ENCODE results near the gene RAB6A.
"Not testable (repeated sequence)": the region's sequence is repeated elsewhere in the genome, so short reads cannot be mapped to it uniquely, and the experiment has no call there.

The RAB6A gene

DNA sequence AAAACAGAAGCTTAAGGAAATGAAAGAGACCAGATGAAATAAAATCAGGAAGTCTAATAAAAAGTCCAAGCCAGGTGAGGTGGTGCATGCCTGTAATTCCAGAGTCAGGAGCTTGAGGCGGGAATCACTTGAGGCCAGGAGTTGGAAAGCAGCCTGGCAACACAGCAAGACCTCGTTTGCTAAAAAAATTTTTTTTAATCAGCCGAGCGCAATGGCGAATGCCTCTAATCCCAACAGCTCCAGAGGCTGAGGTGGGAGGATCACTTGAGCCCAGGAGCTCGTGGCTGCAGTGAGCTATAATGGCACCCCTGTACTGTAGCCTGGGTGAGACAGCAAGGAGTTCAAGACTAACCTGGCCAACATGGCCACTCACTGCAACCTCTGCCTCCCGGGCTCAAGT lies 8.0 kb downstream of the RAB6A start:
- no peak for DNase-seq
- H3K9me3 ChIP-seq (ENCODE audit: severe bottlenecking), result no peaks in the 10 kb centered on the region
- no peaks in the 10 kb centered on the region for H3K36me3 ChIP-seq
- no peak overlapping the region for H3K4me3 ChIP-seq (ENCODE audit: low read depth, low read length)
- no peaks in the 10 kb centered on the region for H3K27me3 ChIP-seq (ENCODE audit: insufficient read depth, low read depth, severe bottlenecking)
- TF ChIP-seq, protein P1, sequence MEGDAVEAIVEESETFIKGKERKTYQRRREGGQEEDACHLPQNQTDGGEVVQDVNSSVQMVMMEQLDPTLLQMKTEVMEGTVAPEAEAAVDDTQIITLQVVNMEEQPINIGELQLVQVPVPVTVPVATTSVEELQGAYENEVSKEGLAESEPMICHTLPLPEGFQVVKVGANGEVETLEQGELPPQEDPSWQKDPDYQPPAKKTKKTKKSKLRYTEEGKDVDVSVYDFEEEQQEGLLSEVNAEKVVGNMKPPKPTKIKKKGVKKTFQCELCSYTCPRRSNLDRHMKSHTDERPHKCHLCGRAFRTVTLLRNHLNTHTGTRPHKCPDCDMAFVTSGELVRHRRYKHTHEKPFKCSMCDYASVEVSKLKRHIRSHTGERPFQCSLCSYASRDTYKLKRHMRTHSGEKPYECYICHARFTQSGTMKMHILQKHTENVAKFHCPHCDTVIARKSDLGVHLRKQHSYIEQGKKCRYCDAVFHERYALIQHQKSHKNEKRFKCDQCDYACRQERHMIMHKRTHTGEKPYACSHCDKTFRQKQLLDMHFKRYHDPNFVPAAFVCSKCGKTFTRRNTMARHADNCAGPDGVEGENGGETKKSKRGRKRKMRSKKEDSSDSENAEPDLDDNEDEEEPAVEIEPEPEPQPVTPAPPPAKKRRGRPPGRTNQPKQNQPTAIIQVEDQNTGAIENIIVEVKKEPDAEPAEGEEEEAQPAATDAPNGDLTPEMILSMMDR (IDR thresholded peaks at IDR 0.05; ENCODE audit: low read depth, low read length), result no peak
- no peak overlapping the region for H3K27ac ChIP-seq

GRCh38 chr11:73752216-73752867 lies 8.5 kb downstream of the RAB6A start:
- DNase-seq, result no peak
- Histone ChIP-seq H3K27ac (no peak overlapping the region), H3K36me3 (no peaks in the 10 kb centered on the region), H3K4me3 (ENCODE audit: low read depth, low read length) (no peak overlapping the region), H3K9me3 (ENCODE audit: severe bottlenecking) (no peaks in the 10 kb centered on the region), H3K27me3 (ENCODE audit: insufficient read depth, low read depth, severe bottlenecking) (no peaks in the 10 kb centered on the region)
- TF ChIP-seq, protein P1 (IDR thresholded peaks at IDR 0.05; ENCODE audit: low read depth, low read length), result no peak

DNA sequence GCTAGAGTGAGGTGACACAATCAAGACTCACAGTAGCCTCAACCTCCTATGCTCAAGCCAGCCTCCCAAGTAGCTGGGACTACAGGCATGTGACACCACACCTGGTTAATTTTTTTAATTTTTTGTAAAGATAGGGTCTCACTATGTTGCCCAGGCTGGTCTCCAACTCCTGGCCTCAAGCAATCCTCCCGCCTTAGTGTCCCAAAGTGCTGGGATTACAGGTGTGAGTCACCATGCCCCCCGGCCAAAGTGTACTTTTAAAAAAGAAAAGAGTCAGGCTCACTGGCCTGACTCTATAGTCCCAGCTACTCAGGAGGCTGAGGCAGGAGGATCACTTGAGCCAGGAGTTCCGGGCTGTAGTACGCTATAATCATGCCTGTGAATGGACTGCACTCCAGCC lies 10.0 kb downstream of the RAB6A start:
- not testable (repeated sequence) for H3K36me3 ChIP-seq; DNase-seq; H3K4me3 ChIP-seq (ENCODE audit: low read depth, low read length); H3K27ac ChIP-seq; H3K27me3 ChIP-seq (ENCODE audit: insufficient read depth, low read depth, severe bottlenecking); H3K9me3 ChIP-seq (ENCODE audit: severe bottlenecking)

DNA sequence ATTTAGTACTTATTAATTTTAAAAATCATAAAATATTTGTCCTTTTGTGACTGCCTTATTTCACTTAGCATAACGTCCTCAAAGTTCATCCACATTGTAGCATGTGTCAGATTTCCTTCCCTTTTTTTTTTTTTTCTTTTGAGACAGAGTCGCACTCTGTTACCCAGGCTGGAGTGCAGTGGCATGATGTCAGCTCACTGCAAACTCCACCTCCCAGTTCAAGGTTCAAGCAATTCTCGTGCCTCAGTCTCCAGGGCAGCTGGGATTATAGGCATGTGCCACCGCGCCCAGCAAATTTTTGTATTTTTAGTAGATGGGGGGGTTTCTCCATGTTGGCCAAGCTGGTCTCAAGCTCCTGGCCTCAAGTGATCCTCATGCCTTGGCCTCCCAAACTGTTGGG lies 10.6 kb downstream of the RAB6A start:
- TF ChIP-seq, protein P1 (IDR thresholded peaks at IDR 0.05; ENCODE audit: low read depth, low read length), result no peak
- no peak overlapping the region for H3K4me3 ChIP-seq (ENCODE audit: low read depth, low read length)
- H3K36me3 ChIP-seq, result no peaks in the 10 kb centered on the region
- no peak for DNase-seq
- no peaks in the 10 kb centered on the region for H3K27me3 ChIP-seq (ENCODE audit: insufficient read depth, low read depth, severe bottlenecking)
- no peaks in the 10 kb centered on the region for H3K9me3 ChIP-seq (ENCODE audit: severe bottlenecking)
- H3K27ac ChIP-seq, result no peak overlapping the region

DNA sequence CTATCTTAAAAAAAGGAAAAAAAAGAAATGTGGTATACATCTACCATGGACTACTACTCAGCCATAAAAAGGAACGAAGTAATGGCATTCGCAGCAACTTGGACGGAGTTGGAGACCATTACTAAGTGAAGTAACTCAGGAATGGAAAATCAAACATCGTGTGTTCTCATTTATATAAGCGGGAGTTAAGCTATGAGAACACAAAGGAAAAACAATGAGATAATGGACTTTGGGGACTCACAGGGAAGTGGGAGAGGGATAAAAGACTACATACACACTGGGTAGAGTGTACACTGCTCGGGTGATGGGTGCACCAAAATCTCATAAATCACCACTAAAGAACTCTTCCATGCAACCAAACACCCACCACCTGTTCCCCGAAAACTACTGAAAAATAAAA lies 11.8 kb downstream of the RAB6A start:
- Histone ChIP-seq H3K4me3 (ENCODE audit: low read depth, low read length) (no peak overlapping the region), H3K9me3 (ENCODE audit: severe bottlenecking) (no peaks in the 10 kb centered on the region), H3K36me3 (no peaks in the 10 kb centered on the region), H3K27me3 (ENCODE audit: insufficient read depth, low read depth, severe bottlenecking) (no peaks in the 10 kb centered on the region), H3K27ac (no peak overlapping the region)
- TF ChIP-seq, protein P1 (IDR thresholded peaks at IDR 0.05; ENCODE audit: low read depth, low read length), result no peak
- DNase-seq, result no peak

GRCh38 chr11:73748300-73748699 lies 12.6 kb downstream of the RAB6A start:
- H3K27ac ChIP-seq, result no peak overlapping the region
- no peaks in the 10 kb centered on the region for H3K36me3 ChIP-seq
- H3K27me3 ChIP-seq (ENCODE audit: insufficient read depth, low read depth, severe bottlenecking), result no peaks in the 10 kb centered on the region
- no peak for DNase-seq
- no peaks in the 10 kb centered on the region for H3K9me3 ChIP-seq (ENCODE audit: severe bottlenecking)
- TF ChIP-seq, protein P1 (IDR thresholded peaks at IDR 0.05; ENCODE audit: low read depth, low read length), result no peak
- no peak overlapping the region for H3K4me3 ChIP-seq (ENCODE audit: low read depth, low read length)

Measured in WERI-Rb-1 (cell line).